Ascending aorta (tissue), 2 donors: Measurements from ENCODE around the gene HARS1. TPM values are rescaled to one million over a fixed set of nuclear protein-coding genes. Genes with fewer than 3 reads are reported as not detected.
A peak's percentile ranks its signal among the peaks of the same experiment; 100 is the strongest.

Experiments
- DNase-seq, 2 donors: peaks; one replicate each; pipeline ENCODE4 v3.0.0-alpha.2; 2019; ENCODE audit warnings: low spot score in 2 of 2
- H3K27ac ChIP-seq, 2 donors: fragments of 200-600 bp; sonication (generic); one replicate each; pipeline ENCODE4 v1.5.1; 2016 to 2017; ENCODE audit warnings: mild to moderate bottlenecking in 1 of 2
- H3K27me3 ChIP-seq: fragments of 200-600 bp; sonication (generic); one replicate; pipeline ENCODE4 v1.5.1; 2017
- H3K36me3 ChIP-seq, 2 donors: fragments of 200-600 bp; sonication (generic); one replicate each; pipeline ENCODE4 v1.5.1; 2016
- H3K4me1 ChIP-seq, 2 donors: fragments of 200-600 bp; sonication (generic); one replicate each; pipeline ENCODE4 v1.5.1; 2016 to 2017; ENCODE audit warnings: mild to moderate bottlenecking in 1 of 2
- H3K4me3 ChIP-seq, 2 donors: fragments of 200-600 bp; sonication (generic); one replicate each; pipeline ENCODE4 v1.5.1; 2016 to 2017; ENCODE audit warnings: mild to moderate bottlenecking in 1 of 2
- H3K9me3 ChIP-seq, 2 donors: fragments of 200-600 bp; sonication (generic); one replicate each; pipeline ENCODE4 v1.5.1; 2016
- intact Hi-C: fragments of 100-400 bp; cut with DNase I; formaldehyde crosslinking; loops from one replicate; pipeline ENCODE4 v1.15.1; 2023
- total RNA-seq: library from RNA; depleted of rRNA; stranded (reverse); fragments of >200 nt; gene quantifications from one replicate; pipeline ENCODE4 v1.1.0, GENCODE V29; 2016
- TF ChIP-seq, protein P1 (sequence below), 3 experiments: fragments of 200-600 bp in 2 of 3; fragments of 450-650 bp in 1 of 3; sonication (generic) in 2 of 3; IDR thresholded peaks; one replicate each; pipeline ENCODE4 v1.5.1; 2016 to 2019; ENCODE audit warnings: antibody characterized with exemption in 3 of 3, mild to moderate bottlenecking in 1 of 3, moderate library complexity in 1 of 3

HARS1 gene
- total RNA-seq, 1 donor from 2014 or later: 68.6 TPM

DNA sequence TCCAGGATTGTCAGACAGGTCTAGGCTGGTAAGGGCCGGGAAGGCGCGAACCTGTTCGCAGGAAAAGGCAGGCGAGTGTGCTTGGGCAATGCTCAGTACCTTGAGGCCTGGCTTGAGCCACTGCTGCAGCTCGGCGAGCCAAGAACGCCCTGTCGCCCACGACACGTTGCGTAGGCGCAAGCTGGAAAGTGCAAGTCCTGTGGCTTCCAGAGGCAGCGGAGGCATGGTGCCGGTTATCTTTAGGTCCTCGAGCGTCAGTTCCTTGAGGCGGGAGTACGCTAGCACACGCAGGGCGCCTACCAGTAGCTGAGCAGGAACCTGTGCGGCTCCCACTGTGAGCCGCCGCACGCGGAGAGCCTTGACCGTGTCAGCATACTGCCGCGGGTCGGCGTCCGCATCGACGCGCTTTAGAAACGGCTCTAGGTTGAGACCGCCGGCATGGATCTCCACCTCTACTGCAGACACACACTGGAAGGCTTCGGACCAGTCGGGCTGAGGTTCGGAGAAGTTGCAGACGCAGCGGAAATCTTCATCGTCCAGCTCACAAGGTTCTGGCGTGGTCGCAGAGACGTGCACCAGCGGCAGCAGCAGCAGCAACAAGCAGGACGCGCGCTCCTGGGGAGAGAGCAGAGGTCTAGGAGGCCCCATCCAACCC, 58.7 kb downstream of the HARS1 start:
- H3K27ac ChIP-seq: peak overlapping the region; percentile 25 to 30
- H3K27me3 ChIP-seq: no peaks in the 10 kb centered on the region
- H3K4me1 ChIP-seq: peaks cover 0 to 4% of the 10 kb centered on the region in 2 donors
- DNase-seq: peak in 1 of 2 donors; percentile 74
- H3K4me3 ChIP-seq: peak overlapping the region; percentile 54 to 75
- no peaks in the 10 kb centered on the region for H3K9me3 ChIP-seq
- TF ChIP-seq, protein P1, sequence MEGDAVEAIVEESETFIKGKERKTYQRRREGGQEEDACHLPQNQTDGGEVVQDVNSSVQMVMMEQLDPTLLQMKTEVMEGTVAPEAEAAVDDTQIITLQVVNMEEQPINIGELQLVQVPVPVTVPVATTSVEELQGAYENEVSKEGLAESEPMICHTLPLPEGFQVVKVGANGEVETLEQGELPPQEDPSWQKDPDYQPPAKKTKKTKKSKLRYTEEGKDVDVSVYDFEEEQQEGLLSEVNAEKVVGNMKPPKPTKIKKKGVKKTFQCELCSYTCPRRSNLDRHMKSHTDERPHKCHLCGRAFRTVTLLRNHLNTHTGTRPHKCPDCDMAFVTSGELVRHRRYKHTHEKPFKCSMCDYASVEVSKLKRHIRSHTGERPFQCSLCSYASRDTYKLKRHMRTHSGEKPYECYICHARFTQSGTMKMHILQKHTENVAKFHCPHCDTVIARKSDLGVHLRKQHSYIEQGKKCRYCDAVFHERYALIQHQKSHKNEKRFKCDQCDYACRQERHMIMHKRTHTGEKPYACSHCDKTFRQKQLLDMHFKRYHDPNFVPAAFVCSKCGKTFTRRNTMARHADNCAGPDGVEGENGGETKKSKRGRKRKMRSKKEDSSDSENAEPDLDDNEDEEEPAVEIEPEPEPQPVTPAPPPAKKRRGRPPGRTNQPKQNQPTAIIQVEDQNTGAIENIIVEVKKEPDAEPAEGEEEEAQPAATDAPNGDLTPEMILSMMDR (IDR thresholded peaks at IDR 0.05): no peak
- H3K36me3 ChIP-seq: no peaks in the 10 kb centered on the region
- intact Hi-C loops: no loop called here

DNA sequence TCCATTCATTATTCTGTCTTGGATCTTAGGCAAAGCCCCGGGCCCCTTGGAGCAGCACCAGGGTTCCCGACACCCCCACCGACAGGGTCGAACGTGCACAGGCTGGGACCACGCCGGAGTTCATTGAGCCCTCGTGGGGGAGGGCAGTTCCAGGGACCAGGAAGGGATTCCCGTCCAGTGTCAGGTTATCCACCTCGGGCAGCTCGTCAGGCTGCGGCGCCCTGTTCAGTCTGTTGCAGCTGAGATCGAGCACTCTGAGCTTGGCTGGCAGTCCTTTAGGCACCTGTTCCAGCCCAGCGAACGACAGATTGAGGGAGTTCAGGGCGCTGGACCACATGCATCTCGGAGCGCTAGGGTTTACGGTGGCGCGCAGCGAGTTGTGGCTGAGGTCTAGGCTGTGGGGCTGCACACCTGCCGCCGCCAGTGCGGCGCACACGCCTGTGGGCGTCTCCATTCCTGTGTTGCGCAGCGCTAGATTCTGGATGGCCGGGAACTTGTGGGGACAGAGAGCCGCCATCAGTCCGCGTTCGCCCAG, 59.3 kb downstream of the HARS1 start:
- Histone ChIP-seq H3K27ac (peak overlapping the region; percentile 25 to 30), H3K27me3 (no peaks in the 10 kb centered on the region), H3K4me1 (peaks cover 0 to 4% of the 10 kb centered on the region in 2 donors), H3K4me3 (peak overlapping the region; percentile 54 to 75), H3K9me3 (no peaks in the 10 kb centered on the region), H3K36me3 (no peaks in the 10 kb centered on the region)
- no peak for DNase-seq
- intact Hi-C loops: no loop called here
- TF ChIP-seq, protein P1 (IDR thresholded peaks at IDR 0.05): no peak

DNA sequence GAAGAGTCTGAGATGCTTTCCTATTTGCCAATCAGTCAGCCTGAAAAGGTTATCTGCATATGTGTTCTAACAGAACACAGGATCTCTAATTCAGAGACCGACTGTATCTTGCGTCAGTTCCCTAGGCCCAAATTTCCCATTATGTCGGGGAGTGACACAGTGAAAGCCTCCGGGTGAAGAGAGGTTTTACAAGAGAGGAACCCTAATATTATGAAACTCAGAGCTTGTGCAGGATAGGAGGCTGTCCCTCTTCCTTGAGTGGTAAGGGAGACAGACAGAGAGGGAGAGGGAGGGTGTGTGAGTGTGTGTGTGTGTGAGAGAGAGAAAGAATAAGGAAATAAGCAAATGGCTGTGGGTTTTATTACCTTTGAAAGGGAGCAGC, 60.1 kb downstream of the HARS1 start:
- no peaks in the 10 kb centered on the region for H3K9me3 ChIP-seq
- intact Hi-C loops: no loop called here
- H3K27ac ChIP-seq: peak overlapping the region in 1 of 2 donors; percentile 26
- TF ChIP-seq, protein P1 (IDR thresholded peaks at IDR 0.05): no peak
- H3K27me3 ChIP-seq: no peaks in the 10 kb centered on the region
- DNase-seq: no peak
- peaks cover 0 to 4% of the 10 kb centered on the region in 2 donors for H3K4me1 ChIP-seq
- peak overlapping the region in 1 of 2 donors; percentile 75 for H3K4me3 ChIP-seq
- no peaks in the 10 kb centered on the region for H3K36me3 ChIP-seq

DNA sequence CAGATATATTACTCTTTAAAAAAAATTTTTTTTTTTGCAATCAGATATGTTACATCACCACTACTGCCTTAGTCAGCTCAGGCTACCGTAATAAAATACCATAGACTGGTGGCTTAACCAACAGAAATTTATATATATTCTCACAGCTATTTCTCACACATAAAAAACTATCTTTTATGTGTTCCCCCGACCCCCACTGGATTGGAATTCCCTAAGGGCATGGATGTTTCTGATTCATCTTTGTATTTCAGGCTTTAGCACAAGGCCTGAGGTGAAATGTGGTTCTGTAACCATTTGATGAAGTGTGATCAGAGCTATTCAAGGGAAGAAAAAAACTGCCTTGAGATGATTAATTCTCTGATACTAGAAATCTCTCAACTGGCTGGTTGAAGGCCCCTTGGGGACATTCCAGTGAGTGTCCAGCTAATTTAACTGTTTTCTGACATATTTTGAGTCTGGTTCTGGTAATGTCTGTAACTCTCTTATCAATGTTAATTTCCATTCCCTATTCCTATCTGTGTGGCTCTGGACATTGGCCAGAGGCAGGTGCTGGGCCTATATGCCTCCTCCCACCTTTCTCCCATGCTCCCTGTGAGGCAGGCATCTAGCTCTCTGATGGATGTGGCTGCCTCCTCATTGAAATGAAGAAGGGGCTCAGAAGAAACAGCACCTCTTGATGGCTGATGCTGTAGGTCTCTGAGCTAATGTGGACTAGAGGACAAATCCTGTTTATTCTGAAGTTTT, 60.7 kb downstream of the HARS1 start:
- Histone ChIP-seq H3K4me3 (peak overlapping the region in 1 of 2 donors; percentile 75), H3K27ac (peak overlapping the region in 1 of 2 donors; percentile 26), H3K9me3 (no peaks in the 10 kb centered on the region), H3K36me3 (no peaks in the 10 kb centered on the region), H3K27me3 (no peaks in the 10 kb centered on the region), H3K4me1 (peaks cover 0 to 4% of the 10 kb centered on the region in 2 donors)
- intact Hi-C loops: no loop called here
- no peak for DNase-seq
- TF ChIP-seq, protein P1 (IDR thresholded peaks at IDR 0.05): no peak

DNA sequence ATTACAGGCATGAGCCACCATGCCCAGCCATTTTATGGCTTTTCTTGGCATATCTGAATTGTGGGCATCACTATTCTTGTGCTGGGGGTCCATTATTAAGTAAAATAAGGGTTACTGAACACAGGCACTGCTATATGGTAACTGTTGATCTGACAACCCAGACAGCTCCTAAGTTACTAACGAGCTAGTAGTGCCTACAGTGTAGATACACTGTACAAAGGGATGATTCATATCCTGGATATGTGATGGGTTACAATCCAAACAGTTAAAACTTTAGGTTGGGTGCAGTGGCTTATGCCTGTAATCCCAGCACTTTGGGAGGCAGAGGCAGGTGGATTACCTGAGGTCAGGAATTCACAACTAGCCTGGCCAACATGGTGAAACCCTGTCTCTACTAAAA, 62.5 kb downstream of the HARS1 start:
- H3K4me1 ChIP-seq: peaks cover 0 to 4% of the 10 kb centered on the region in 2 donors
- no peak overlapping the region for H3K4me3 ChIP-seq
- H3K27ac ChIP-seq: no peak overlapping the region
- intact Hi-C loops: no loop called here
- H3K27me3 ChIP-seq: no peaks in the 10 kb centered on the region
- no peaks in the 10 kb centered on the region for H3K36me3 ChIP-seq
- H3K9me3 ChIP-seq: no peaks in the 10 kb centered on the region
- no peak for DNase-seq
- TF ChIP-seq, protein P1 (IDR thresholded peaks at IDR 0.05): no peak
